Keratinocyte (primary cell): Measurements from ENCODE around the gene UBQLN4.

ENCODE experiments used
- CTCF ChIP-seq, 3 experiments: IDR thresholded peaks in 1 of 3; conservative IDR thresholded peaks in 1 of 3; optimal IDR thresholded peaks in 1 of 3; 2 replicates in 2 of 3; 3 replicates in 1 of 3; pipeline versions ENCODE3 to v1.5.1; 2011; ENCODE audit warnings: low read length in 3 of 3, mild to moderate bottlenecking in 3 of 3, moderate library complexity in 2 of 3, control low read depth in 1 of 3, inconsistent platforms in 1 of 3; ENCODE audit not compliant: insufficient read depth in 2 of 3; ENCODE audit errors: extremely low read depth in 1 of 3
- EZH2 ChIP-seq: IDR thresholded peaks from one replicate; pipeline ENCODE4 v1.6.1; 2012; ENCODE audit warnings: inconsistent platforms, mild to moderate bottlenecking, low read length, moderate library complexity

GRCh38 chr1:156081917-156082308 is 28.3 kb upstream of the UBQLN4 start:
- TF ChIP-seq CTCF (optimal IDR thresholded peaks at IDR 0.05 in 1 of 3, IDR thresholded peaks at IDR 0.05 in 1 of 3, conservative IDR thresholded peaks at IDR 0.05 in 1 of 3; ENCODE audit: extremely low read depth in 1 of 3, insufficient read depth in 2 of 3, low read length in 3 of 3) (no peak), EZH2 (no peak)
